ENCODE measurements around the gene FYB1.

The FYB1 gene

GRCh38 chr5:39100301-39100850 lies 119.0 kb downstream of the FYB1 start:
- H3K4me3 ChIP-seq (ENCODE audit: low read depth, low read length): no peak overlapping the region
- no peak for TF ChIP-seq POLR2A (IDR thresholded peaks at IDR 0.05; ENCODE audit: extremely low read depth, insufficient read length)
- no peak for TF ChIP-seq MAX (IDR thresholded peaks at IDR 0.05; ENCODE audit: low read depth, low read length)
- no peak for TF ChIP-seq MYC (IDR thresholded peaks at IDR 0.05; ENCODE audit: low read depth, low read length)
- no peak for TF ChIP-seq CTCF (IDR thresholded peaks at IDR 0.05; ENCODE audit: low read depth, low read length)
- DNase-seq (ENCODE audit: low read depth): no peak

- DNase-seq (ENCODE audit: low read depth): no peak
- H3K4me3 ChIP-seq (ENCODE audit: low read depth, low read length): no peak overlapping the region
- TF ChIP-seq MAX (IDR thresholded peaks at IDR 0.05; ENCODE audit: low read depth, low read length) (no peak), CTCF (IDR thresholded peaks at IDR 0.05; ENCODE audit: low read depth, low read length) (no peak), MYC (IDR thresholded peaks at IDR 0.05; ENCODE audit: low read depth, low read length) (no peak), POLR2A (IDR thresholded peaks at IDR 0.05; ENCODE audit: extremely low read depth, insufficient read length) (no peak)
Measured at GRCh38 chr5:39099831-39100230, 119.5 kb downstream of the FYB1 start.

- H3K4me3 ChIP-seq (ENCODE audit: low read depth, low read length): no peak overlapping the region
- TF ChIP-seq MAX (IDR thresholded peaks at IDR 0.05; ENCODE audit: low read depth, low read length) (no peak), POLR2A (IDR thresholded peaks at IDR 0.05; ENCODE audit: extremely low read depth, insufficient read length) (no peak), CTCF (IDR thresholded peaks at IDR 0.05; ENCODE audit: low read depth, low read length) (no peak), MYC (IDR thresholded peaks at IDR 0.05; ENCODE audit: low read depth, low read length) (no peak)
- DNase-seq (ENCODE audit: low read depth): no peak
Measured at GRCh38 chr5:39093352-39093751, 126.0 kb downstream of the FYB1 start.

- TF ChIP-seq POLR2A (IDR thresholded peaks at IDR 0.05; ENCODE audit: extremely low read depth, insufficient read length): no peak
- TF ChIP-seq CTCF (IDR thresholded peaks at IDR 0.05; ENCODE audit: low read depth, low read length): no peak
- no peak for TF ChIP-seq MYC (IDR thresholded peaks at IDR 0.05; ENCODE audit: low read depth, low read length)
- TF ChIP-seq MAX (IDR thresholded peaks at IDR 0.05; ENCODE audit: low read depth, low read length): no peak
- DNase-seq (ENCODE audit: low read depth): no peak
- H3K4me3 ChIP-seq (ENCODE audit: low read depth, low read length): no peak overlapping the region
Measured at GRCh38 chr5:39092581-39093351, 126.6 kb downstream of the FYB1 start.

- no peak overlapping the region for H3K4me3 ChIP-seq (ENCODE audit: low read depth, low read length)
- DNase-seq (ENCODE audit: low read depth): no peak
- TF ChIP-seq MAX (IDR thresholded peaks at IDR 0.05; ENCODE audit: low read depth, low read length): no peak
- TF ChIP-seq POLR2A (IDR thresholded peaks at IDR 0.05; ENCODE audit: extremely low read depth, insufficient read length): no peak
- TF ChIP-seq CTCF (IDR thresholded peaks at IDR 0.05; ENCODE audit: low read depth, low read length): no peak
- no peak for TF ChIP-seq MYC (IDR thresholded peaks at IDR 0.05; ENCODE audit: low read depth, low read length)
Measured at GRCh38 chr5:39091940-39092580, 127.3 kb downstream of the FYB1 start.

Measured in NB4 (cell line).